ENCODE results near the gene LSM5. TPM values are rescaled to one million over a fixed set of nuclear protein-coding genes. Genes with fewer than 3 reads are reported as not detected.

Gene LSM5
- 10 to 100 TPM; 11.7 to 29.0 TPM for total RNA-seq

DNA sequence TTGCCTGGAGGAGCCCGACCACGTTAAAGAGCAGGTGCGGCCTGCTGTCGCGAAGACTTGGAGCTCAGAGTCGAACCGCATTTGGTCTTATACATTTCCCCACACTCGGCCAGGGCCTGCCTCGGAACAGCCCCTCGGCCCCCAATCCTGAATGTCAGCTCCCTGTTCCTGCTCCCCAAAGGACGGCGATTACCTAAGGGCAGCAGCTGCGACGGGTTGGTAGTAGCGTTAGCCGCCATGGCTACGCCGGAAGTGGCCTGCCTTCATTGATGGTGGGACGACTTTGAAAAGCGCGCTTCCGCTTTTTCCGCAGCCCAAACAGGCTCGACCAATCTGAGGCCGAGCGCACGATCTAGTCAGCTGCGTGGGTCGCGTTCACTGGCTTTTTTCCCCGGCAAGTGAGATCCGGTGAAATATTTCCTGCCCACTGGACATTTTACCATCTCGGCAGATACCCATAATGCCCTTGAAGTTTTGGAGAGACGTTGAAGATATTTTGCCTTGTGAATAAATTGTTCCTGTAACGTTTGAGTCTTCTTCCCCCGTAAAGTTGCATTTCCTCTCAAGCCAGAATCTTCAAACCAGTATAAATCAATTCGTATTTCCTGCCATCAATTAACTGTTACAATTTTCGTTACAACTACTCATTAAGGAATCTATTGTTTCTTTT, at the start of gene LSM5:
TSS of gene LSM5 (minus strand) at position 254 of the 670 bp plus-strand sequence. CDS start at position 239, 15 bp downstream.

DNA sequence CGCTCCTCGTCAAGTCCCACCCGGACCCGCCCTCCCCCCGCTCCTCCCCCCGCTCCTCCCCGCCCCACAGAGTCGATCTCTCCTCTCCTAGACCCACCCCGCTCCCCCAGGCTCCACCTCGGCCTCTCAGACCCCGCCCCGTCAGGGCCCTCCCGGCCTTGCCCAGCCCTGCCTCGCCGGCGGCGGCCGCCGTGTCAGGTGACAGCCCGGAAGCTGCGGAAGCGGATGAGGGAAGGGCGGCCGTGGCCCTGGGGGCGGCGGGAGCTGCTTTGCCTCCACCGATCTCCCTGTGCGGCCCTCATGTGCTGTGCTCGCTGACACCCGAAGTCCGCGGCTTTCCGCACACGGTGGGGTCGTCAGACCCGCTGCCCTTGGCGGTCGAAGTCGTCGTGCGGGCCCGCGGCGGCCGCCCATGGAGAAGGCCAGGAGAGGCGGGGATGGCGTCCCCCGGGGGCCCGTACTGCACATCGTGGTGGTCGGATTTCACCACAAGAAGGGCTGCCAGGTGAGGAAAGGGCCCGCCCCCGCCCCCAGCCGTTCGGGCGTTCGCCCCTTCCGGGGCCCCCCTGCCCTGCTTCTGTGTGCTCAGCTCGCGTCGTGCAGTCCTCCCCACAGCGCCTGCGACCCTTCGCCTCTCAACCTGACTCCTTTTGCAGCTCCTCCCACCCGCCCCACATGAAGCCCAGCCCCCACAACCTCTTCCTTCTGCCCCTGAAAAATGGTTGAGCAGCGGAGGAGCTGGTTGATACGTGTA, 5.3 kb upstream of the LSM5 start, which contains the start of gene AVL9:
TSS of gene AVL9 (plus strand) at position 192 of the 754 bp plus-strand sequence. CDS start at position 413, 221 bp downstream.

Other genes starting within 250 kb of the LSM5 start
- gene AVL9, start 5.1 kb upstream of the LSM5 start, total RNA-seq: 10 to 100 TPM; 24.1 to 32.3 TPM